ENCODE measurements around the gene PSMB9.

- TF ChIP-seq EZH2phosphoT487 (IDR thresholded peaks at IDR 0.05; ENCODE audit: borderline replicate concordance, low read length) (no peak), CTCF (IDR thresholded peaks at IDR 0.05; ENCODE audit: low read depth, low read length, poor library complexity, severe bottlenecking) (no peak)
These were observed 9.1 kb upstream of the PSMB9 start for GRCh38 chr6:32844839-32845383.
